Peyer's patch (tissue), 4 donors: ENCODE measurements around the gene JOSD2.

ENCODE experiments used
- CTCF ChIP-seq, 6 experiments: fragments of 450-650 bp in 4 of 6; fragments of 200-600 bp in 2 of 6; sonication (generic) in 1 of 6; IDR thresholded peaks; one replicate each; pipeline ENCODE4 v1.5.1; 2017 to 2019; ENCODE audit warnings: antibody characterized with exemption in 6 of 6, mild to moderate bottlenecking in 3 of 6, moderate library complexity in 1 of 6
- POLR2A ChIP-seq, 2 donors: fragments of 450-650 bp; IDR thresholded peaks; one replicate each; pipeline ENCODE4 v1.5.1; 2017; ENCODE audit warnings: antibody characterized with exemption in 2 of 2, mild to moderate bottlenecking in 2 of 2, moderate library complexity in 2 of 2

GRCh38 chr19:50516456-50516855, 5.5 kb upstream of the JOSD2 start:
- no peak for TF ChIP-seq POLR2A (IDR thresholded peaks at IDR 0.05)
- TF ChIP-seq CTCF (IDR thresholded peaks at IDR 0.05) = no peak
